Activated naive CD4-positive, alpha-beta T cell treated with anti-CD3 and anti-CD28 coated beads, Interleukin-2, amount 50 U/mL, for 24 hours (primary cell): Measurements from ENCODE around the gene DXO.
A peak's percentile ranks its signal among the peaks of the same experiment; 100 is the strongest.
"Not testable (repeated sequence)": the region's sequence is repeated elsewhere in the genome, so short reads cannot be mapped to it uniquely, and the experiment has no call there.

Experiments
- H3K27ac Mint-ChIP-seq: one replicate; pipeline ENCODE4 v1.8.0; 2021; ENCODE audit warnings: mild to moderate bottlenecking, mixed read lengths
- H3K27me3 Mint-ChIP-seq: one replicate; pipeline ENCODE4 v1.8.0; 2021; ENCODE audit warnings: mixed read lengths
- H3K36me3 Mint-ChIP-seq: one replicate; pipeline ENCODE4 v1.8.0; 2021; ENCODE audit warnings: mixed read lengths
- H3K4me1 Mint-ChIP-seq: one replicate; pipeline ENCODE4 v1.8.0; 2021; ENCODE audit warnings: mixed read lengths
- H3K4me3 Mint-ChIP-seq: one replicate; pipeline ENCODE4 v1.8.0; 2021; ENCODE audit warnings: mild to moderate bottlenecking, mixed read lengths
- H3K9me3 Mint-ChIP-seq: one replicate; pipeline ENCODE4 v1.8.0; 2021; ENCODE audit warnings: mixed read lengths

The DXO gene

DNA sequence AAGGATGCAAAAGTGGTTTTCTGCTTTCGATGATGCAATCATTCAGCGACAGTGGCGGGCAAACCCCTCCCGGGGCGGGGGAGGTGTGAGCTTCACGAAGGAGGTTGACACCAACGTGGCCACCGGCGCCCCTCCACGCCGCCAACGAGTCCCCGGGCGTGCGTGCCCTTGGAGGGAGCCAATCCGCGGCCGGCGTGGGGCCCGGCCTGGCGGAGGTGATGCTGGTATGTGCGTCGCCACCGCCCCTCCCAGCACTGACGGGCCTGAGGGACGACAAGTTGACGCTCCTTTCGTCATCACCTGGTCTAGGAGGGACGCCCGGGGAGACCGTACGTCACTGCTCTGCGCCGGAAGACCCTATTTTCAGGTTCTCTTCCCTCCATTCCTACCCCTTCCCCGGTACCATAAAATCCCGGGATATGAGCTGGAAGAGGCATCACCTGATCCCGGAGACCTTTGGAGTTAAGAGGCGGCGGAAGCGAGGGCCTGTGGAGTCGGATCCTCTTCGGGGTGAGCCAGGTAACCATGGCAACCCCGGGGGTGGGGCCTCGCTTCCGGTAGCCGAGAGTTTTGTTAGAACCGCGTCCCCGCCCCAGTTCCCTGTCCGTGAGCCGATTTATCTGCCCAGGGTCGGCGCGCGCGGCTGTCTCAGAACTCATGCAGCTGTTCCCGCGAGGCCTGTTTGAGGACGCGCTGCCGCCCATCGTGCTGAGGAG is at the start of gene DXO:
DXO (minus strand) TSS at position 146 of the 716 bp plus-strand sequence. CDS start 463 bp downstream, outside the sequence.
- Mint-ChIP-seq H3K27me3 (no peaks in the 10 kb centered on the region), H3K36me3 (peaks cover 9% of the 10 kb centered on the region), H3K9me3 (no peaks in the 10 kb centered on the region), H3K27ac (peak within 1 kb of the TSS; percentile 99), H3K4me3 (peak within 1 kb of the TSS; percentile 84), H3K4me1 (peaks cover 47% of the 10 kb centered on the region)

- H3K9me3 Mint-ChIP-seq, H3K27ac Mint-ChIP-seq, H3K4me1 Mint-ChIP-seq, H3K4me3 Mint-ChIP-seq, H3K27me3 Mint-ChIP-seq, H3K36me3 Mint-ChIP-seq: not testable (repeated sequence)
Observed at GRCh38 chr6:32014547-32014946, 42.6 kb upstream of the DXO start, which contains the start of gene C4B. Gene C4B, plus strand, starts transcription at chr6:32014795. Its CDS starts 51 bp downstream, at chr6:32014846.

DNA sequence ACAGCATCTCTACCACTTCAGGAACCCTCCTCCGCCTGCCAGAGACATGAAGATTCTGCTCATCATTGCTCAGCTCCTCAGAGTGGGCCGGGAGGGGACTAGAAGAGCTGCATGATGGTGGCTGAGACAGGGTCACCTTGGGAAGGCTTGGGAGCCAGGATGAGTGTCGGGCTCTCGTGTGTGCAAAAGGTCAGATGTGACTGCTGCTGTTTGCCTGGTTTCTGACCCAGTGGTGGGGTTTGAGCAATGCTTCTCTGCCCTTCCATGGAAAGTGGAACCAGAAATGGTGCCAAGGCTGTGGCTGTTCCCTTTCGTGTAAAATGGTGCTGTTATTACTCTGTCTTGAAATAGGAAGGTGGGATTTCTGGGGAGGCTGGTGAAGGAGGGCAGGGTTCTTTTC is 41.8 kb upstream of the DXO start:
- not testable (repeated sequence) for H3K27ac Mint-ChIP-seq, H3K4me3 Mint-ChIP-seq, H3K27me3 Mint-ChIP-seq, H3K36me3 Mint-ChIP-seq, H3K4me1 Mint-ChIP-seq, H3K9me3 Mint-ChIP-seq

DNA sequence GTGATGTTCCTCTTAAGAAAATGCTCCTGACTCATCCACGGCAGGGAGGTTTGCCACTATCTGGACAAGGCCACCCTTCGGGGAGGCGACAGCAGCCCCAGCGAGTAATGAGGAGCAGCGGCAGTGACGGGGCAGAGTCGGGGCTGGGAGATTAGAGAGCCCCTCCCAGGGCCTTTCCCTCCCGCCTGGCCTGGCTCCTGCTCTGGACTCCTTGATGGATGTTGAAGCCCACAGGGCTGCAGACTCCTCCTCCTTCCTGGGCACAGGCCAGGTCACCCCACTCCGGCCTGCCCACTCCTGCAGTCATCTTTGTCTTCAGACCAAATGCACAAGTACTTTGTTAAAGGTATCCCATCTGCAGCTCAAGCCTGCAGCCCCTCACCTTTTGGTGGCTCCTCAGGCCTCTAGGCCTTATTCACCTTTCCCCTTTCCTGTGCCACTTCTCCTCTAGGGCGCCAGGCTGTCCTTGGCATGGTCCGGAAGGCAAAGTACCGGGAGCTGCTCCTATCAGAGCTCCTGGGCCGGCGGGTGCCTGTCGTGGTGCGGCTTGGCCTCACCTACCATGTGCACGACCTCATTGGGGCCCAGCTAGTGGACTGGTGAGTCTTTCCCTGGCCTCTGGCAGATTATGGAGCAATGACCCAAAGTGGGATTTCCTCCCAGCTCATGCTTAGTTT is 41.1 kb upstream of the DXO start:
- not testable (repeated sequence) for H3K4me3 Mint-ChIP-seq, H3K4me1 Mint-ChIP-seq, H3K9me3 Mint-ChIP-seq, H3K27me3 Mint-ChIP-seq, H3K27ac Mint-ChIP-seq, H3K36me3 Mint-ChIP-seq

DNA sequence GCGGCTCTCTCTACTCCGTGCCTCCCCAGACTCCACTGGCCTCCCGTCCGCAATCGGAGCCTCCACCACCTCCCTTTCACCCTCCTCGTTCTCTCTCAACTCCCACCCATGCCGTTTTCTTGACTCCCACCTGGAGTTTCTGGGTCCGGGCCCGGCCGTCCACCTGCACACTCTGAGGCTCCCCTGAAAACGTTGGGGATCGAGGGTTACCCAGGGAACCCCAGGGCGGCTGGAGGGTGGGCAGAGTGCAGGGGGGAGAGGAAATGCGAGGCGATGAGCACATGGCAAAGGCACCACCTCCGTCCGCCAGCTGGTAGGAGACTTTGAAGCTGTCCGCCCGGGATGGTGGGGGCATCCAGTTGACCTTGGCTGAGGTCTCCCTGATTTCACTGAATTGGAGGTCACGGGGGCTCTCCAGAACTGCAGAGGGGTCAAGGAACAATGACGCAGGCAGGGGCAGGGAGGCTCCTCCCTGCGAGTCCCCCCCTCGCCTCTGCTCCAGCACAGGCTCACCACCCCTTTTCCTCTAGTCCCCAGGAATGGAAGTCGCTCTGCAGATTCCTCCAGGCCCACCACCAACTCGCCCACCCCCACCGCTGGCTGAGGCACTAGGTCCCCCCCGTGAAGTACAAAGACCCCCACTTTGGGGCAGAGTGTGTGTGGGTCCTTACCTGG is 39.1 kb upstream of the DXO start:
- H3K27ac Mint-ChIP-seq, H3K4me3 Mint-ChIP-seq, H3K27me3 Mint-ChIP-seq, H3K9me3 Mint-ChIP-seq, H3K36me3 Mint-ChIP-seq, H3K4me1 Mint-ChIP-seq: not testable (repeated sequence)

- not testable (repeated sequence) for H3K4me1 Mint-ChIP-seq, H3K9me3 Mint-ChIP-seq, H3K27me3 Mint-ChIP-seq, H3K4me3 Mint-ChIP-seq, H3K27ac Mint-ChIP-seq, H3K36me3 Mint-ChIP-seq
Observed at GRCh38 chr6:32009537-32009936, 37.6 kb upstream of the DXO start.

DNA sequence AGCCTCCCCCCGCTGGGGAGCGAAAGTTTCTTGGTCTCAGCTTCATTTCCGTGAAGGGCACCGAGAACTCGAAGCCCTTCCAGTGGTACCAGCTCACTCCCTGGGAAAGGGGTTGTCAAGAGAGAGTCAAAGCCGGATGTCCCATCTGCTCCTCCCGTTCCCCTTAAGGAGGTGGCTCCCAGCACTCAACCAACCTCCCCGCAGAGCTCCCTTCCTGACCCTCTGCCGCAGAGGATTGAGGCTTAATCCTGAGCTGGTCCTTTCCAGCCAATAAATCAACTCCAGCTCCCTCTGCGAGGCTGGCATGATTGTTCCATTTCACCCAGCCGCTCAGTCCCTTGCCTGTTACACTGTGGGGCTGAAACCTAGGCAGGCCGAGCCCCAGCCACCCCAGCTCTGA is 36.7 kb upstream of the DXO start:
- H3K9me3 Mint-ChIP-seq, H3K4me3 Mint-ChIP-seq, H3K27me3 Mint-ChIP-seq, H3K27ac Mint-ChIP-seq, H3K36me3 Mint-ChIP-seq: not testable (repeated sequence)
- peaks cover 10% of the 10 kb centered on the region for H3K4me1 Mint-ChIP-seq

GRCh38 chr6:32008037-32008436 is 36.1 kb upstream of the DXO start:
- H3K4me3 Mint-ChIP-seq, H3K9me3 Mint-ChIP-seq, H3K27ac Mint-ChIP-seq, H3K27me3 Mint-ChIP-seq, H3K36me3 Mint-ChIP-seq: not testable (repeated sequence)
- H3K4me1 Mint-ChIP-seq, result peaks cover 10% of the 10 kb centered on the region

GRCh38 chr6:32007086-32007485 is 35.1 kb upstream of the DXO start:
- H3K36me3 Mint-ChIP-seq, H3K27me3 Mint-ChIP-seq, H3K4me3 Mint-ChIP-seq, H3K9me3 Mint-ChIP-seq, H3K27ac Mint-ChIP-seq: not testable (repeated sequence)
- peaks cover 10% of the 10 kb centered on the region for H3K4me1 Mint-ChIP-seq

- peaks cover 10% of the 10 kb centered on the region for H3K4me1 Mint-ChIP-seq
- H3K4me3 Mint-ChIP-seq, H3K27ac Mint-ChIP-seq, H3K9me3 Mint-ChIP-seq, H3K36me3 Mint-ChIP-seq, H3K27me3 Mint-ChIP-seq: not testable (repeated sequence)
Observed at GRCh38 chr6:32005991-32006529, 34.1 kb upstream of the DXO start.

- H3K4me3 Mint-ChIP-seq, H3K9me3 Mint-ChIP-seq, H3K27me3 Mint-ChIP-seq, H3K27ac Mint-ChIP-seq, H3K36me3 Mint-ChIP-seq: not testable (repeated sequence)
- peaks cover 10% of the 10 kb centered on the region for H3K4me1 Mint-ChIP-seq
Observed at GRCh38 chr6:32005538-32005880, 33.6 kb upstream of the DXO start.

GRCh38 chr6:32004864-32005537 is 33.1 kb upstream of the DXO start:
- H3K4me3 Mint-ChIP-seq, H3K27me3 Mint-ChIP-seq, H3K36me3 Mint-ChIP-seq, H3K9me3 Mint-ChIP-seq: not testable (repeated sequence)
- peaks cover 10% of the 10 kb centered on the region for H3K4me1 Mint-ChIP-seq
- H3K27ac Mint-ChIP-seq, result peak overlapping the region; percentile 72

DNA sequence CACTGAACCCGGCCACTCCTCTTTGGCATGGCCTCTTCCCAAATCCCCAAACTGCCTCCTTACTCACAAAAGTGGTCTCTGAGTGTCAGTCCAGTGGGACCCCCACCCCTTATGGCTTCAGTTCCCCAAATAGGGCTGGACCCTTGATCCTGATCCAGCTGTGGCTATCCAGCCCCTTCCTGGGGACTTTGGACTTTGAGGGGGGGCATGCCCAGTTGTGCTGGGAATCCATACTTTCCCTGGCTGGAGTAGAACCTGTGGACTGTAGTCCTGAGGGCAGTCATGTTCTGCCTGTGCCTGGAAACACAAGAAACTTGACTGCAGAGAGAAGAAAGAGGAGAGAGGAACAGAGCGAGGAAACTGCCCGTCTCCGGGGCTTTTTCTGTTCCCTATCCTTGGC is 32.5 kb upstream of the DXO start:
- H3K4me1 Mint-ChIP-seq, result peaks cover 10% of the 10 kb centered on the region
- H3K4me3 Mint-ChIP-seq, H3K9me3 Mint-ChIP-seq, H3K27me3 Mint-ChIP-seq, H3K36me3 Mint-ChIP-seq, H3K27ac Mint-ChIP-seq: not testable (repeated sequence)

DNA sequence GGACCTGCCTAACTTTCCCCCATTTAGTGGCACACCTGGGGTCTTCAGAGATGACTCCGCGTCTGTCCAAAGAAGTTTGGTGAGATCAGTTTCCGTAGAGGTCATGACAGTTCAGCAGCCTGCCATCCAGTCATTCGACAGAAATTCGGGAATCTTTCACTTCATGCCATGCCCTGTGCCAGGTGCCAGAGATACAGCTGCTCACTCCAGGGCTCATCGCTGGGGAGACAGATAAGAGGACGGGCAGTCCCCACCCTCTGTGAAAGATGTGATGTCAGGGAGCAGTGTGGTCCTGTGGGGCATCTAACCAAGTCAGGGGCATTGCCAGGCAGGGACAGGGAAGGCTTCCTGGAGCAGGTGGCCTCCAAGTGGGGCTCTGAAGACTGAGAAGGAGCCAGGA is 31.4 kb upstream of the DXO start:
- H3K27me3 Mint-ChIP-seq, H3K36me3 Mint-ChIP-seq, H3K27ac Mint-ChIP-seq, H3K9me3 Mint-ChIP-seq, H3K4me3 Mint-ChIP-seq: not testable (repeated sequence)
- H3K4me1 Mint-ChIP-seq, result peaks cover 10% of the 10 kb centered on the region

GRCh38 chr6:32002546-32003268 is 30.8 kb upstream of the DXO start:
- H3K27me3 Mint-ChIP-seq, H3K4me3 Mint-ChIP-seq, H3K9me3 Mint-ChIP-seq, H3K36me3 Mint-ChIP-seq, H3K27ac Mint-ChIP-seq: not testable (repeated sequence)
- peaks cover 10% of the 10 kb centered on the region for H3K4me1 Mint-ChIP-seq
